Measurements from ENCODE around the gene CTSA.
"Not testable (repeated sequence)": the region's sequence is repeated elsewhere in the genome, so short reads cannot be mapped to it uniquely, and the experiment has no call there.

CTSA gene

GRCh38 chr20:45899046-45899835 lies 8.1 kb downstream of the CTSA start:
- no peaks in the 10 kb centered on the region for H3F3A ChIP-seq (ENCODE audit: insufficient read depth, low read length)
- H3K27me3 ChIP-seq (ENCODE audit: insufficient read depth, low read length) = no peaks in the 10 kb centered on the region
- no peak overlapping the region for H3K4me2 ChIP-seq (ENCODE audit: low read length)
- H3K9me2 ChIP-seq (ENCODE audit: low read depth, low read length) = no peaks in the 10 kb centered on the region
- no peak overlapping the region for H2AFZ ChIP-seq (ENCODE audit: low read length)
- H3K9me3 ChIP-seq (ENCODE audit: low read length) = no peaks in the 10 kb centered on the region
- peaks cover 16% of the 10 kb centered on the region; the same call in 1 of the 2 replicates for H3K36me3 ChIP-seq (ENCODE audit: insufficient read depth, low read length)
- H4K20me1 ChIP-seq (ENCODE audit: insufficient read depth, low read length) = no peaks in the 10 kb centered on the region
- H3K4me1 ChIP-seq (ENCODE audit: insufficient read depth, low read length, severe bottlenecking) = no peaks in the 10 kb centered on the region
- H3K4me3 ChIP-seq (ENCODE audit: low read depth, low read length, poor library complexity, severe bottlenecking) = no peak overlapping the region
- H3K79me2 ChIP-seq (ENCODE audit: insufficient read depth, low read length) = no peaks in the 10 kb centered on the region
- no peak overlapping the region for H3K27ac ChIP-seq (ENCODE audit: low read depth, low read length, poor library complexity, severe bottlenecking)
- TF ChIP-seq EZH2 (IDR thresholded peaks at IDR 0.05; ENCODE audit: borderline replicate concordance, low read length) = no peak
- no peak for TF ChIP-seq CTCF (IDR thresholded peaks at IDR 0.05; ENCODE audit: low read length)
- H3K9ac ChIP-seq (ENCODE audit: low read length) = no peak overlapping the region

- H3K9me3 ChIP-seq (ENCODE audit: low read length); H3K4me3 ChIP-seq (ENCODE audit: low read depth, low read length, poor library complexity, severe bottlenecking); H3K27me3 ChIP-seq (ENCODE audit: insufficient read depth, low read length); H3K27ac ChIP-seq (ENCODE audit: low read depth, low read length, poor library complexity, severe bottlenecking); H3F3A ChIP-seq (ENCODE audit: insufficient read depth, low read length); H3K9me2 ChIP-seq (ENCODE audit: low read depth, low read length); H3K4me1 ChIP-seq (ENCODE audit: insufficient read depth, low read length, severe bottlenecking); H2AFZ ChIP-seq (ENCODE audit: low read length); H3K9ac ChIP-seq (ENCODE audit: low read length); H4K20me1 ChIP-seq (ENCODE audit: insufficient read depth, low read length); H3K79me2 ChIP-seq (ENCODE audit: insufficient read depth, low read length); H3K4me2 ChIP-seq (ENCODE audit: low read length): not testable (repeated sequence)
- H3K36me3 ChIP-seq (ENCODE audit: insufficient read depth, low read length) = peaks cover 16% of the 10 kb centered on the region; the same call in 1 of the 2 replicates
These were observed 10.2 kb downstream of the CTSA start for GRCh38 chr20:45901332-45901731.

GRCh38 chr20:45902199-45902701 lies 11.1 kb downstream of the CTSA start:
- Histone ChIP-seq H2AFZ (ENCODE audit: low read length) (no peak overlapping the region), H3K9me3 (ENCODE audit: low read length) (no peaks in the 10 kb centered on the region), H3K79me2 (ENCODE audit: insufficient read depth, low read length) (no peaks in the 10 kb centered on the region), H3K27me3 (ENCODE audit: insufficient read depth, low read length) (no peaks in the 10 kb centered on the region), H3K36me3 (ENCODE audit: insufficient read depth, low read length) (peaks cover 9% of the 10 kb centered on the region; the same call in 1 of the 2 replicates), H3K4me2 (ENCODE audit: low read length) (no peak overlapping the region), H3K9me2 (ENCODE audit: low read depth, low read length) (no peaks in the 10 kb centered on the region), H3K4me1 (ENCODE audit: insufficient read depth, low read length, severe bottlenecking) (peaks cover 7% of the 10 kb centered on the region), H3K27ac (ENCODE audit: low read depth, low read length, poor library complexity, severe bottlenecking) (no peak overlapping the region), H4K20me1 (ENCODE audit: insufficient read depth, low read length) (no peaks in the 10 kb centered on the region), H3F3A (ENCODE audit: insufficient read depth, low read length) (no peaks in the 10 kb centered on the region), H3K9ac (ENCODE audit: low read length) (no peak overlapping the region), H3K4me3 (ENCODE audit: low read depth, low read length, poor library complexity, severe bottlenecking) (no peak overlapping the region)
- no peak for TF ChIP-seq EZH2 (IDR thresholded peaks at IDR 0.05; ENCODE audit: borderline replicate concordance, low read length)
- TF ChIP-seq CTCF (IDR thresholded peaks at IDR 0.05; ENCODE audit: low read length) = no peak

Measured in OCI-LY1 (cell line).